Osteocyte (in vitro differentiated cells): Measurements from ENCODE around the gene DOK6. TPM values are rescaled to one million over a fixed set of nuclear protein-coding genes. Genes with fewer than 3 reads are reported as not detected.

ENCODE experiments used
- DNase-seq: peaks from one replicate; pipeline ENCODE4 v3.0.0; 2021; ENCODE audit warnings: mixed read lengths; ENCODE audit not compliant: unreplicated experiment; ENCODE audit errors: extremely low spot score
- H3K27ac Mint-ChIP-seq: one replicate; pipeline ENCODE4 v1.8.0; 2021; ENCODE audit warnings: mild to moderate bottlenecking, mixed read lengths; ENCODE audit not compliant: unreplicated experiment
- H3K27me3 Mint-ChIP-seq: one replicate; pipeline ENCODE4 v1.8.0; 2021; ENCODE audit warnings: mixed read lengths; ENCODE audit not compliant: unreplicated experiment
- H3K36me3 Mint-ChIP-seq: one replicate; pipeline ENCODE4 v1.8.0; 2021; ENCODE audit warnings: mixed read lengths; ENCODE audit not compliant: unreplicated experiment
- H3K4me1 Mint-ChIP-seq: one replicate; pipeline ENCODE4 v1.8.0; 2021; ENCODE audit warnings: mixed read lengths; ENCODE audit not compliant: unreplicated experiment
- H3K4me3 Mint-ChIP-seq: one replicate; pipeline ENCODE4 v1.8.0; 2021; ENCODE audit warnings: mild to moderate bottlenecking, moderate library complexity, mixed read lengths; ENCODE audit not compliant: unreplicated experiment
- H3K9me3 Mint-ChIP-seq: one replicate; pipeline ENCODE4 v1.8.0; 2021; ENCODE audit warnings: mixed read lengths; ENCODE audit not compliant: unreplicated experiment
- total RNA-seq: library from RNA; stranded (reverse); gene quantifications from 2 replicates; pipeline ENCODE4 v1.2.1, GENCODE V29; 2021
- TF ChIP-seq, protein P1 (sequence below): fragments of 200-600 bp; sonication (generic); IDR thresholded peaks from 2 replicates; pipeline ENCODE4 v1.5.0; 2021; ENCODE audit warnings: antibody characterized with exemption, mild to moderate bottlenecking, moderate library complexity

DOK6 gene
- total RNA-seq, 1 donor from 2014 or later: 4.6 TPM

GRCh38 chr18:69843015-69843414, 442.3 kb downstream of the DOK6 start:
- TF ChIP-seq, protein P1, sequence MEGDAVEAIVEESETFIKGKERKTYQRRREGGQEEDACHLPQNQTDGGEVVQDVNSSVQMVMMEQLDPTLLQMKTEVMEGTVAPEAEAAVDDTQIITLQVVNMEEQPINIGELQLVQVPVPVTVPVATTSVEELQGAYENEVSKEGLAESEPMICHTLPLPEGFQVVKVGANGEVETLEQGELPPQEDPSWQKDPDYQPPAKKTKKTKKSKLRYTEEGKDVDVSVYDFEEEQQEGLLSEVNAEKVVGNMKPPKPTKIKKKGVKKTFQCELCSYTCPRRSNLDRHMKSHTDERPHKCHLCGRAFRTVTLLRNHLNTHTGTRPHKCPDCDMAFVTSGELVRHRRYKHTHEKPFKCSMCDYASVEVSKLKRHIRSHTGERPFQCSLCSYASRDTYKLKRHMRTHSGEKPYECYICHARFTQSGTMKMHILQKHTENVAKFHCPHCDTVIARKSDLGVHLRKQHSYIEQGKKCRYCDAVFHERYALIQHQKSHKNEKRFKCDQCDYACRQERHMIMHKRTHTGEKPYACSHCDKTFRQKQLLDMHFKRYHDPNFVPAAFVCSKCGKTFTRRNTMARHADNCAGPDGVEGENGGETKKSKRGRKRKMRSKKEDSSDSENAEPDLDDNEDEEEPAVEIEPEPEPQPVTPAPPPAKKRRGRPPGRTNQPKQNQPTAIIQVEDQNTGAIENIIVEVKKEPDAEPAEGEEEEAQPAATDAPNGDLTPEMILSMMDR: no peak
- H3K36me3 Mint-ChIP-seq: no peaks in the 10 kb centered on the region
- no peaks in the 10 kb centered on the region for H3K27me3 Mint-ChIP-seq
- H3K4me1 Mint-ChIP-seq: peaks cover 3% of the 10 kb centered on the region
- DNase-seq: no peak
- no peaks in the 10 kb centered on the region for H3K9me3 Mint-ChIP-seq
- H3K4me3 Mint-ChIP-seq: no peak overlapping the region
- H3K27ac Mint-ChIP-seq: no peak overlapping the region

GRCh38 chr18:69844656-69845055, 444.0 kb downstream of the DOK6 start:
- TF ChIP-seq, protein P1: no peak
- Mint-ChIP-seq H3K4me3 (no peak overlapping the region), H3K36me3 (no peaks in the 10 kb centered on the region), H3K4me1 (peaks cover 3% of the 10 kb centered on the region), H3K9me3 (no peaks in the 10 kb centered on the region), H3K27me3 (no peaks in the 10 kb centered on the region), H3K27ac (no peak overlapping the region)
- DNase-seq: no peak

DNA sequence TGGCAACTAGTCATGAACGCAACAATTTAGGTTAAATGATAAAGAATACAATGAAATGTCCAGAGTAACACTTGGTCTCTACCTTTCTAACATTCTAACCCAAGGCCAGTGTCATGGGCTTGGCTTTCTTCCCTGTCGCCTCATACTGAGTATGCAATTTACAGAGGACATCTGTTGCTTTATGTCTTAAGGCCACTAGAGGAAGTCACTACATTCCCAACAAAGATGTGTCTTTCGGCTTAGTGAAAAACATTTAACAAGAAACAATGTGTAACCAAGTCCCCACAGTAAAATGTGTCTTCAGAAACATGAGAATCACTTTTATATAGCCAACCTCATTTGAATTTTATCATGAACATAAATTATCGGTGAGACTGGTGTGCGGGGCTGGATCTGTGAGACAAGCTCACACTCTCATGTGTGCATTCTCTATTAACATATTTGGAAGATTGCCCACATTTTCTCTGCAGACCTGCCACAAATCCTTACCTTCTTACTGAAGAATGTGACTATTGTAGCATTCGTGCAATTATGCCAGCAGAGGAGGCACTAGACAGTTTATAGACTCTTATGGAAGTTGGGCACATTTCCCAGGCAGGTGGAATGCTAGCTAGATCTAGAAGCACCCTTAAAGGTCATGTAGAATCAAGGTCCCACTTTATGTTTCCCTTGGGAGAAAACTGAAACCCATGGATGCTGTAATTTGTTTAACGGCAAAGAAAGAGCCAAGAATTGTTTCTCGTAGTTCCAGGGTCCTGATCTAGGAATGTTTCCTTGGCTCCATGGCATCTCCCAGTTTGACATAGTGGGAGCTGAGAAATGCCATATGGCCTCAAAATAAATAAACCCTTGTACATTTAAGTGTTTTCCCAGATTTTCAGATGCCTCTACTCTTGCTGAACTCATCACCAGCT, 445.2 kb downstream of the DOK6 start:
- H3K4me1 Mint-ChIP-seq: peaks cover 3% of the 10 kb centered on the region
- no peak overlapping the region for H3K27ac Mint-ChIP-seq
- DNase-seq: no peak
- no peaks in the 10 kb centered on the region for H3K9me3 Mint-ChIP-seq
- no peak overlapping the region for H3K4me3 Mint-ChIP-seq
- H3K36me3 Mint-ChIP-seq: no peaks in the 10 kb centered on the region
- TF ChIP-seq, protein P1: peak; percentile 28
- H3K27me3 Mint-ChIP-seq: no peaks in the 10 kb centered on the region

GRCh38 chr18:69853051-69853450, 452.4 kb downstream of the DOK6 start:
- Mint-ChIP-seq H3K4me1 (no peaks in the 10 kb centered on the region), H3K9me3 (no peaks in the 10 kb centered on the region), H3K27ac (no peak overlapping the region), H3K4me3 (no peak overlapping the region), H3K36me3 (no peaks in the 10 kb centered on the region), H3K27me3 (no peaks in the 10 kb centered on the region)
- TF ChIP-seq, protein P1: no peak
- no peak for DNase-seq

GRCh38 chr18:69854455-69854854, 453.8 kb downstream of the DOK6 start:
- Mint-ChIP-seq H3K4me3 (no peak overlapping the region), H3K4me1 (no peaks in the 10 kb centered on the region), H3K27ac (no peak overlapping the region), H3K27me3 (no peaks in the 10 kb centered on the region), H3K36me3 (no peaks in the 10 kb centered on the region), H3K9me3 (no peaks in the 10 kb centered on the region)
- TF ChIP-seq, protein P1: no peak
- no peak for DNase-seq
